Inflammatory macrophage (primary cell): ENCODE measurements around the gene HSPA4.
A peak's percentile ranks its signal among the peaks of the same experiment; 100 is the strongest.
"Not testable (repeated sequence)": the region's sequence is repeated elsewhere in the genome, so short reads cannot be mapped to it uniquely, and the experiment has no call there.

Experiments used
- DNase-seq, 2 donors: peaks; one replicate each; pipeline ENCODE4 v3.0.0-alpha.2; 2020 to 2022
- total RNA-seq, 18 experiments: gene quantifications; one replicate each; lab custom pipeline; 2026; ENCODE audit warnings: mixed read lengths in 6 of 18, inconsistent platforms in 2 of 18; lab: John Stamatoyannopoulos, UW

The HSPA4 gene
- 86.4 to 356 (median 246) reads per million in 18 experiments for total RNA-seq

DNA sequence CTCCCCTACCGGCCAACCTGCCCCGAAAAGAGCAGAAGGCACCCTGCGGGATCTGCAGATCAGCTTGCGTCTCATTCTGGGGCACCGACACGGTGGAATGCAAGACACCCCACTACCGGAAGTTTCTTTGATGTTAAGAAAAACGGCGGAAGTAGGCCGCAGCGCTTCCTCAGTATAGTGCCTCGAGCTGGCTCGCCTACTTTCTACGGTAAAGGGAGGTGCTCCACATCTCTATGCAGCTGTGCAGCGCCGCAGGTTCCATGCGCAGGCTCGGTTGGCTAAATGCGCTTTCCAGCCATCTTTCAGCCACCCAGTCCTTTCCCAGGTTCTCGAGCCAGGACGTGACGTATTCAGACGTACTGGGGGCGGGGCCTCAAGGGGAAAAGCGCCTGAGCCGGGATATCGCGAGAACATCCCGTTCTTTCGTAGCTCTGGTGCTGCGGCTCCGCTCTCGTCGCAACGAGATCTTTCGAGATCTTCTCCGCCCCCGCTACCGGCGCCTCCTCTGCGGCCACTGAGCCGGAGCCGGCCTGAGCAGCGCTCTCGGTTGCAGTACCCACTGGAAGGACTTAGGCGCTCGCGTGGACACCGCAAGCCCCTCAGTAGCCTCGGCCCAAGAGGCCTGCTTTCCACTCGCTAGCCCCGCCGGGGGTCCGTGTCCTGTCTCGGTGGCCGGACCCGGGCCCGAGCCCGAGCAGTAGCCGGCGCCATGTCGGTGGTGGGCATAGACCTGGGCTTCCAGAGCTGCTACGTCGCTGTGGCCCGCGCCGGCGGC, at the start of gene HSPA4:
TSS of gene HSPA4 (plus strand) at position 472 of the 775 bp plus-strand sequence. CDS start at position 710, 238 bp downstream.
- peak; percentile 99 to 100 for DNase-seq

DNA sequence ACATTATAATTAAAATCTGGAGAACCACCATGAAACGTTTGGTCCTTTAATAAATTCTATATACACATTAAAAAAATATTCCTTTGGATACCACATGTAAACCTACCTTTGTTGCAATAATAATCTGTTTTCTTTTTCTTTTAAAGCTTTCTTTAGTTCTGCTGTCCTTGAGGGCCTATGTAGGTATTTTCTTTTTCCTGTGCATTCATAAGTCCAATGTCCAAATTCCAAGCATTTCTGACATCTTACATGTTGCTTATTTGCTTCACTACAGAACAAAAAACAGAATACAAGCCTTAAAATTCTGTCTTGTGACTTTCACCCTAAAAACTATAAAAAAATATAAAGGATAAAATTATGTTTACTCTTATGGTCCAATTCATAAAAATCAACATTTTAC, 45.2 kb upstream of the HSPA4 start:
- DNase-seq, result no peak

DNA sequence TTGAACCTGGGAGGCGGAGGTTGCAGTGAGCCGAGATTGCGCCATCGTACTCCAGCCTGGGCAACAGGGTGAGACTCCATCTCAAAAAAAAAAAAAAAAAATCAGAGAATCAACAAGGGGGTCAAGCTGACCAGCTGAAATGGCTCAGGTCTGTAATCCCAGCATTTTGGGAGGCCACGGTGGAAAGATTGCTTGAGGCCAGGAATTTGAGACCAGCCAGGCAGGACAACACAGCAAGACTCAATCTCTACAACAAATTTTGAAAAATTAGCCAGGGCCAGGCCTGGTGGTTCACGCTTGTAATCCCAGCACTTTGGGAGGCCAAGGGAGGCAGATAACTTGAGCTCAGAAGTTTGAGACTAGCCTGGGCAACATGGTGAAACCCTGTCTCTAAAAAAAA, 43.4 kb upstream of the HSPA4 start:
- not testable (repeated sequence) for DNase-seq

DNA sequence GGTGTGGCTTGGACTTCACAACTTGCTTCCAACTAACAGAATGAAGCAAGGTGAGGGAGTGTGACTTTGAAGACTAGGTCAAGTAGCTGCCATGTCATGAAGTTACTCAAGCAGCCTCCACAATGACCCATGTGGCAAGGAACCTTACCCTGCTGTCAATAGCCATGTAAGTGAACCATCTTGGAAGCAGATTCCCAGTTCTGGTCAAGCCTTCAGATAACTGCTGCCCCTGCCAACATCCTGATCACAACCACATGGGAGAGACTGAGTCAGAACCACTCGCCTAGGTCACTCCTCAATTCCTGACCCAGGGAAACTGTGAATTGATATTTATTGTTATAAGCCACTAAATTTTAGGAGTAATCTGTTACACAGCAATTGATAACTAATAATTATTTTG, 36.3 kb upstream of the HSPA4 start:
- DNase-seq, result no peak

DNA sequence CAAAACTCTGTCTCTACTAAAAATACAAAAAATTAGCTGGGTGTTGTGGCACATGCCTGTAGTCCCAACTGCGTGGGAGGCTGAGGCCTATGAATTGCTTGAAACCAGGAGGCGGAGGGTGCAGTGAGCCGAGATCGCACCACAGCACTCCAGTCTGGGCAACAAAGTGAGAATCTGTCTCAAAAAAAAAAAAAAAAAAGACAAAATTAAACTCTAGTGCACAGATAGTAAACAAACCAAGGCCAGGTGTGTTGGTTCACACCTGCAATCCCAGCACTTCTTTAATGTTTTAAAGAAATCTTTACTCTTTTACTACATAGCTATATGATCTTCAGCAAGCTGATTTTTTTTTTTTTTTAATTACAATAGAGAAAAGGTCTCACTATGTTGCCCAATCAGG, 33.8 kb upstream of the HSPA4 start:
- DNase-seq, result no peak

DNA sequence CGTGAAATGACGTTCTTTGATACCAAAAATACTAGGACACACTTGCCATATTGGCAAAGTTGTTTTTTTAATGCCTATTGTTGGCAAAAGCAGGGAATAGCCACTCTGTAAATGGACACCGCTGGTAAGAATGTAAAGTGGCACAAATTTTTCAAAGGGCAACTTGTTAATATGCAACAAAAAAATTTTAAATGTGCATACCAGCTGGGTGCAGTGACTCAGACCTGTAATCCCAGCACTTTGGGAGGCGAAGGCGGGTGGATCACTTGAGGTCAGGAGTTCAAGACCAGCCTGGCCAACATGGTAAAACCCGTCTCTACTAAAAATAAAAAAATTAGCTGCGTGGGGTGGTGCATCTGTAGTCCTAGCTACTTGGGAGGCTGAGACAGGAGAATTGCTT, 32.3 kb upstream of the HSPA4 start:
- not testable (repeated sequence) for DNase-seq

DNA sequence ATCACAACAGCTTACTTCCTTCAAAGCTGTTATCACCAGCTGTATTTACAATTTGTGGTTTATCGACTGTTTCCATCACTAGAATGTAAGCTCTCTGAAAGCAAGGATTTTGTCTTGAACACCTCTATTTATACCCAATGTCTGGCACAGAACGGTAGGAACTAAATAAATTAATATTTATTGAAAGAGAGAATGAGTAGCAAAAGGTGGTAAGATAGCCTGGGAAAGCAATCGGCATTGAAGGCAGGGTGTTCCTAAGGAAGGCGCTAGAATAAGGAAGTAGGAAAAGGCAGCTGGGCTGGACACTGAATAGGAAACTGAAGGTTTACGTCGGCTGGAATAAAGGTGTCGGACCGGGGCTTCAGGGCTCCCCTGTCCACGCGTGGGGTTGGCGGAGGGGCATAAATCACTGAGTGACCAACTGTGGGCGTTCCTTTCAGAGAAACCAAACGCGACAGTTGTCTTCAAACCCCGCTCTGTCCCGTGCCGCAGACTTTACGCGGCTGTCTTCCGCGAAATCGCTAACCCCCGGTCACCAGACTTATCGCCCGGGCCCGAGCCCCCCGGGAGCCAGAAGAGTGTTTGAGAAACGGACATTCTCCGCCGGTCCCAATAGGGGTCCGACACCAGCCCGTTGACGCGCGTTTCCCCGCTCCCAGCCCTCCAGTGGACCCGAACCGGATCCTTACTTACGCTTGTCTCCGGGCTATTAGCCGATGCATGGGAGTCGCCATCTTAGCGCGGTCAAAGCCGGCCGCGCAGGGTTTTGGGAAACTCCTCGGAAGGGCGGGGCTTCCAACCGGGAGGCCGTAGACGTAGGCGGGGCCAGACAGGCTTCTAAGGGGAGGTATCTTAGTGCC, 25.8 kb upstream of the HSPA4 start, which contains the start of gene ZCCHC10:
TSS of gene ZCCHC10 (minus strand) at position 746 of the 860 bp plus-strand sequence. CDS start at position 734, 12 bp downstream.
- peak; percentile 91 to 94 for DNase-seq

DNA sequence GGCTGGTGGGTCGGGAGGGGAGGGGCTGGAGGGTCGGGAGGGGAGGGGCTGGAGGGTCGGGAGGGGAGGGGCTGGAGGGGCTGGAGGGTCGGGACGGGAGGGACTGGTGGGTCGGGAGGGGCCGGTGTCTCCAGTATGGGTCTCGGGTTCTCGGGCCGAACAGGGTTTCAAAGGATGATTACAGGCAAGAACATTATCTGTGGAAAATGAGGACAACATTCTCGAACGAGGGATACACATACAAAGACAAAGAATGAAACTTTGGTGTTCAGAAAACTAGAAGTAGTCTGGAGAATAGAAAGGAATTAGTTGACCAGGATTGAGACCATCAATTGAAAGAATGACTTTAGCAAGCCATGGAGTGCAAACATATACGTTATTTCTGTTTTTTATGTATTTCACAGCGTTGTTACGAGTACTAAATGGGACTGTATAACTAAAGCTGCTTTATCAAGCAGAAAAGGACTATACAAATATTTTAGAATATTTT, 25.1 kb upstream of the HSPA4 start:
- DNase-seq, result no peak

DNA sequence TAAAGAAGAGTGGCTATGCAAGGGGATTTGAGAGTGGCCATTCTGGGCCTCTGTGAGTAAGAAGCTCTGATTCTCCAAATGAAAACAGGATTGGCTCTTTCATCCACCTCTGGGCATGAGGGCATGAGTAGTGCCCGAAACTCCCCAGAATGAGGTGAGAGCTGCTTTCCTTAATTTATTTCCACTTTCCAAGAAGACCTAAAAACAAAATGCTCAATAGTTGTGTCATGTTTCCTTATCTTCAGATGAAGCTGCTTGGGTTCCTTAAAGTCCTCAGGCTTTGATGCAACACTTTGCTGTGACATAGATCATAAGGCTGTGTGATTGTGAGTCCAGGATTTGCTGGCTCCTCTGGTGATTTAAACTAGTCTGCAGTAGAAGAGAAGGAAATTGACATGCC, 22.4 kb upstream of the HSPA4 start:
- peak; percentile 68 to 82 for DNase-seq

DNA sequence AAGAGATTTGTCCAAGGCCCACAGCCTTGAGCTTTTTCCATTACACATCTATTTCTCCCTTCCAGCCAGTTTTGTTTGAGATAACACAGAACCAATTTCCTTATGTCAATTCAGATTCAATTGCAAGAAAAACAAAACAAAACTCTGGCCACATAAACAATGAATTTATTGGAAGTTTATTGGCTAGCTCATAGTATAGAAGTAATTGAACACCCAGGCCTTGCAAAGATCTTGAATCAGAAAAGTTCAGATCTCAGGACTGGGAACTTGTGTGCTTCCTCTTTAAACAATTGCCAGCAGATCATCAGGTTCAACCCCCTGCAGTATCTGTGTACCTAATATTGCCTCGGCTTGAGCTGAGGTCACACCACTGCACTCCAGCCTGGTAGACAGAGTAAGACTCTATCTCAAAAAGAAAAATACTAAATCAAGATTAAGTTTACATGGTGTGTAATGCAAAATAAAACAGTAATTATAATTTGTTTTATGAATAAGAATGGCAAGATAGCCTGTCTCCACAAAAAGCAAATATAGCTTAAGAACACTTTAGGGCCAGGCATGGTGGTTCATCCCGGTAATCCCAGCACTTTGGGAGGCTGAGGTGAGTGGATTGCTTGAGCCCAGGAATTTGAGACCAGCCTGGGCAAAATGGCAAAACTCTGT, 21.3 kb upstream of the HSPA4 start:
- DNase-seq, result peak in 1 of 2 donors; percentile 12

DNA sequence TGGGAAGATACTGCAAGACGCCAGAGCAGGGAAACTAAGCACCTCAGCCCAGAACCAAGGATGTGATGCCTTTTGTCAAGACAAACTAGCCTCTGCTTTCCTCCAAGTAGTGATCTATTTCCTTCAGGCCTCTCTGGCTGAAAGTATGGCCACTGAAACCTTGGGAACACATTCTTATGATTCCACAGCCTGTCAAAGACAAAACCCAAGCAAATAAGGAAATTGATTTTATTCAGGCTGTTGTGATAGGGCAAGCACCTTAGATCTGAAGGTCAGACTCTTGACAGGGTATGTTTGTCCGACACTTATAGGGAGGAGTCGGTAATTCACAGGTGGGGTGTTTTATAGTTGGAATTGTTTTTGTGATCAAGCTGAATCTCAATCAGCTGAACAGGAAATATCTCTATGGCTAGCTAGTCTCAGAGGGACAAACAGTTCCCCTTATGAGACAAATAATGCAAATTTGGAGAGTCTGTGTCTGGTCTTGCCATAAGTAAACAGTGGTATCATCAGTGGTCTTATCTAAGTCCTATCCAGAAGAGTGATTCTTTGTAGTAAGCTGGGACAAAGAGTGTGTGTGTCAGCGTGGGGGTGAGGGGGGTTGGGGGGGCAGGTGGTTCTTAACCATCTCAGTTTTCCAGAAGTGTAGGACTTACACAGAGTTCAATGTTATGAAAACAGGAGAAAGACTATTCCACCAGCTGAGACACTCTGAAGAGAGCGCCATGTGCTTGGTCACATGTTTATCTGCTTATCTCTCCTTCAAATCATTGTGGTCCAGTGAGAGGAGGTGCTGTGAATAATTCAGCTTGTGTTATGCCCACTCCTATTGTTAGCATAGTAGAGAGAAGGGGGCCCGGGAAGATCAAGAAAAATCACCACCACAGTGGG, 18.7 kb upstream of the HSPA4 start:
- peak in 1 of 2 donors; percentile 10 for DNase-seq

DNA sequence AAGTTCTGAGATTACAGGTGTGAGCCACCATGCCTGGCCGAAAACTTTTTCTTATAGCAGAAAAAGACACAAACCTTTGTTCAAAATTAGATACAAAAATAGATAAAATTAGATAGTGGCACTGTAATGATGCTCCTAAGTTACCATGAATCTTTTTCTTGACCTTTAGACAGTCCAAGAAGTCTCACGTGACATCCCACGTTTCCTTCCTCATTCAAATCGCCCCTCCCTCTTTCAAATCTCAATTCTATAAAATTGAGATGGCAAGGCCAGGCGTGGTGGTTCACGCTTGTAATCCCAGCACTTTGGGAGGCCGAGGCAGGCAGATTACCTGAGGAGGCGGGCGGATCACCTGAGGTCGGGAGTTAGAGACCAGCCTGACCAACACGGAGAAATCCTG, 17.7 kb upstream of the HSPA4 start:
- DNase-seq, result peak; percentile 35 to 36

DNA sequence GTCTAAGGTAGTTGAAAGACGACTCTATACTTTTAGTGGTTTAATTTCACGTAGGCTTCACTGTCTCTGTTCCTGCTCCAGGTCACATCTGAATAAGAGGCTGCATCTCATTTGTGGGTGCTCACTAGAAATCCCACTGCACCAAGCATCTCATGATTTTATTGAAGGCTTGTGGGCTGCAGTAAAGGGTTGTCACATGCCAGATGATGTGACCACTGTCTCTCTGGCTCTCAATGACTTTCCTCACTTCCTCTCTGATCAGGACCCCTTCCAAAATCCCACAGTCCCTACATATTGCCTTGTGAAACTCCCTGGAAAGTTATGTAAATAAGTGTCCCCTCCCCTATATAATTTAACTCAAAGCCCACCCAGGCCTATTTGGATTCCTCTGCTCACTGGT, 16.6 kb upstream of the HSPA4 start:
- DNase-seq, result peak; percentile 52 to 61

DNA sequence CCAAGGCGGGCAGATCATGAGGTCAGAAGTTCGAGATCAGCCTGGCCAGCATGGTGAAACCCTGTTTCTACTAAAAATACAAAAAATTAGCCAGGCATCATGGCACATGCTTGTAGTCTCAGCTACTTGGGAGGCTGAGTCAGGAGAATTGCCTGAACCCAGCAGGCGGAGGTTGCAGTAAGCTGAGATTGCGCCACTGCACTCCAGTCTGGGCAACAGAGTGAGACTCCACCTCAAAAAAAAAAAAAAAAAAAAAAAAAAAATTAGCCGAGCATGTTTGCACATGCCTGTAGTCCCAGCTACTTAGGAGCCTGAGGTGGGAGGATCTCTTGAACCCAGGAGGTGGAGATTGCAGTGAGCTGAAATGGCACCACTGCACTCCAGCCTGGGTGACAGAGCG, 15.1 kb upstream of the HSPA4 start:
- DNase-seq, result peak; percentile 43 to 55

DNA sequence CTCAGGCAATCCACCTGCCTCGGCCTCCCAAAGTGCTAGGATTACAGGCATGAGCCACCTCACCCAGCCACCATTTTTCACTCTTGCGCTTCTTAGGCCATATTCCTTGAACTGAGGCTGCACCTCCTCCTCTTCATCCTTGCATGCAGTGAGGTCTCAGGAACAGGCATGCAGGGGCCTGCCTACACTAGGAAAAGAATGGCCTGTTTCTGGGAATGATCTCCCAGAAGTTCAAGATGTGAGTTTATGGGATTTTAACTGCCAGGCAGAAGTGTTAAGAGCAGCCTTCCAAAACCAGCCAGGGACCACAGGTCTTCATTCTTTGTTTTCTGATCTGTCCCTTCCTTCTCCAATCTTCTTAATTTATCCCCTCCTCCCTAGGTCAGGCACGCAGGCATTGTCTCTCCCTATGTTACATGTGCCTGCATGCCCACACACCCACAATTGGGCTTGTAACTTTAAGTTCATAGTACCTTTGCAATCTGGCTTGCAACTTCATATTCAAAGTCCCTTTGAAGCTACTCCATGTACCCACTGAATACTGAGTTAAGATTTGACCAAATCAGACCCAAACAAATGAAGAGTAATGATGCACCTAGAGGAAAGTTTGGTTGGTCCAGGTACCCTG, 10.5 kb upstream of the HSPA4 start:
- no peak for DNase-seq

DNA sequence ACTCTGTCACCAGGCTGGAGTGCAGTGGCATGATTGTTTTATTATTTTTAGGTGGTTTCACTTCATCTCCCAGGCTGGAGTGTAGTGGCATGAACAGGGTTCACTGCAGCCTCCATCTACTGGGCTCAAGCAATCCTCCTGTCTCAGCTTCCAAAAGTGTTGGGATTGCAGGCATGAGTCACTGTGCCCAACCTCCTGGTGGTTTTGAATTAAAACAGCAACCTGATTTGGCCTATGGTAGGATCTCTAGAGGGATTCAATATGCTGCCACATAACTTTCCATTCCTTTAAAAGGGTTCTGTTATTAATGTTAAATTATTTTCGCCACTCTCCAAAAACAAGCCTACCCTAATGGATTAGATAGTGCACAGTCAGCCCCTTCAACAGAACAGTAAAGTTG, 9.9 kb upstream of the HSPA4 start:
- DNase-seq, result no peak

DNA sequence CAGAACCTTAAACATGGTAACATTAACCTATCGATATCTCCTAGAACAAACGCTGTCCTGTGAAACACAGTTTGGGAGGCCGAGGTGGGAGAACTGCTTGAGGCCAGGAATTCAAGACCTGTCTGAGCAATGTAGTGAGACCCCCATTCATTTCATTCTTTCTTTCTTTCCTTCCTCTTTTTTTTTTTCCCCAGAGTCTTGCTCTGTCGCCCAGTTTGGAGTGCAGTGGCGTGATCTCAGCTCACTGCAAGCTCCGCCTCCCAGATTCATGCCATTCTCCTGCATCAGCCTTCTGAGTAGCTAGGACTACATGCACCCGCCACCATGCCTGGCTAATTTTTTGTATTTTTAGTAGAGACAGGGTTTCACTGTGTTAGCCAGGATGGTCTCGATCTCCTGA, 5.3 kb upstream of the HSPA4 start:
- DNase-seq, result not testable (repeated sequence)

DNA sequence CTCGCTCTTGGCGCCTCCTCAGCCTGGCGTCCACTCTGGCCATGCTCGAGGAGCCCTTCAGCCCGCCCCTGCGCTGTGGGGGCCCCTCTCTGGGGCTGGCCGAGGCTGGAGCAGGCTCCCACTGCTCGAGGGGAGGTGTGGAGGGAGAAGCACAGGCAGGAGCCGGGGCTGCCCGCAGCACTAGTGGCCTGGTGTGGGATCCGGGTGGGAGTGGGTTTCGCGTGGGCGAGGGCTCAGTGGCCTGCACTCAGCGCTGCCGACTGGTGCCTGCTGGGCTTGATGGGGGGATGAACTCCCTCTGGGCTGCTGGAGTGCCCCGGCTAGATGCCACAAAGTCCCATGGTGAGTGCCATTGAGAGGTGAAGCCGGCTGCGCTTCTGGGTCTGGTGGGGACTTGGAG, 4.4 kb upstream of the HSPA4 start:
- no peak for DNase-seq

DNA sequence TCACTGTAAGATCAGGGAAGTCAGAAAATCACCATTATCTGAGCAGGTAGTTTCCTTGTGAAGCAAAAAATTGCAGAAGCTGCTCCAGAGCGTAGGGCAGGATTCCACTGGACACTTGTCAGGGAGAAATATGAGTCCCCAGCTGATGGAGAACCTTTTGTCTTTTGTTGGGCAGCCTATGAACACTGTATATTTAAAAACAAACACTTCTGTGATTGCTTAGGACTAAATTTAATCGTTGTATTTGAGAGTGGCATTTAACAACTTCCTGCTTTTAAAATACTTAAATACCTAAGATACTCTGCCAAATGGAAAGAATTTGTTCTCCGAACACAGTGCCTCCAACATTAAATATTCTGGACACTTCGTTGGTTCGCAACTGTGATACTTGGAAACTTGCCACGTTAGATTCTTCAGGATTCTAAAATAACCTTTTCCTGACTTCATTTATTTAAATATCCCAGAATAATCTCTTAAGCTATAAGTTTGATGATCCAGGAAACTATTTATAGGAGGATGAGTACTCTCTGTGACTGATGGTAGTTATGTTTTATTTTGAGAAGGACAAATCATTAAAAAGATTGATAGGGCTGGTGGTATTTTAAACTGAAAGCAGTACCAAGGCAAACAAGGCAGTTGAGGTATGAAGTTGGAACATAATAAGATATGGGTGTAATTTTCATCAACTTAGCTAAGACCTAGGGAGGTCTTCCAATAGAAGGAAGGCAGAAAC, 2.7 kb upstream of the HSPA4 start:
- DNase-seq, result no peak

DNA sequence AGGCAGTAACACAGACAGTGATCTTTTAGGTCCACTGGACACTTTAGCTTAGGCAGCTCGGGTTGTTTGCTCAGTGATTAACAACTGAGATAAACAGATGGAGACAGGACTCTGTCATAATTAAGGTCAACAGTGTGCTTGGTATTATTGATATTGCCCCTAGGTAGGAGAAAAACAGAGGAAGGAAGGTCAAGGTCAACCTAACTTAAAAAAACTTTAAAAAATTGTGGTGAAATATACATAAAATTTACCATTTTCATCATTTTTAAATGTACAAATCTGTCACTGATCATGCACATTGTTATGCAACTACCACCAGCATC, 2.1 kb upstream of the HSPA4 start:
- no peak for DNase-seq

DNA sequence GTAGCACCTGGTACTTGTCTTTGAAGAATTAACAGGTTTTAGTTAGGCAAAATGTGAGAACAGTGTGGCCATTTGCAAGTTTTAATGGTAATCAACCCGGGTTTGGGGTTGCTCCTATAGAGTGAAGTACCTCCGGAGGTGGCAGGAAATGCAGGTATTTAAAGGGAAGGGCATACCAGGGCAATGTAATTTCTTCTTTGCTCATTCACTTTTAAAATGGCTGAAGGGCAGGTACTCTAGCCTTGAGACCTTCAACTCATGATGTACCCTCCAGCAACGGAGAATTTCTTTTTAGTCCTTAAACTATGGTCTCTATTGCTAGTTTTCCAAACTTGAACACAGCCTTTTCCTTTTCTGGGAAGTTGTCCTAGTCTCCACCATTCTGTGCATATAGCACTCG, 1.3 kb upstream of the HSPA4 start:
- no peak for DNase-seq
